ENCODE results near the gene RAP2A.

The RAP2A gene

GRCh38 chr13:97433727-97434396, at the start of gene RAP2A:
Gene RAP2A (plus strand): TSS chr13:97434169. CDS start chr13:97434471, 302 bp downstream.
- DNase-seq: peak; percentile 78

- DNase-seq: no peak
These were observed 49.6 kb upstream of the RAP2A start for GRCh38 chr13:97384371-97384770.

- no peak for DNase-seq
These were observed 48.8 kb upstream of the RAP2A start for GRCh38 chr13:97385146-97385545.

GRCh38 chr13:97385854-97386253, 48.1 kb upstream of the RAP2A start:
- no peak for DNase-seq

- DNase-seq: no peak
These were observed 47.0 kb upstream of the RAP2A start for GRCh38 chr13:97386801-97387484.

- no peak for DNase-seq
These were observed 46.5 kb upstream of the RAP2A start for GRCh38 chr13:97387485-97387839.

- no peak for DNase-seq
These were observed 46.1 kb upstream of the RAP2A start for GRCh38 chr13:97387890-97388289.

- DNase-seq: no peak
These were observed 45.6 kb upstream of the RAP2A start for GRCh38 chr13:97388373-97388772.

- no peak for DNase-seq
These were observed 42.9 kb upstream of the RAP2A start for GRCh38 chr13:97390941-97391600.

- no peak for DNase-seq
These were observed 41.9 kb upstream of the RAP2A start for GRCh38 chr13:97392020-97392419.

GRCh38 chr13:97394542-97394941, 39.4 kb upstream of the RAP2A start:
- DNase-seq: no peak

GRCh38 chr13:97395447-97396136, 38.4 kb upstream of the RAP2A start:
- no peak for DNase-seq

GRCh38 chr13:97397267-97397666, 36.7 kb upstream of the RAP2A start:
- DNase-seq: no peak

- DNase-seq: no peak
These were observed 32.5 kb upstream of the RAP2A start for GRCh38 chr13:97401421-97401820.

GRCh38 chr13:97403893-97404750, 29.8 kb upstream of the RAP2A start:
- no peak for DNase-seq

- DNase-seq: no peak
These were observed 26.4 kb upstream of the RAP2A start for GRCh38 chr13:97407540-97407939.

- no peak for DNase-seq
These were observed 25.0 kb upstream of the RAP2A start for GRCh38 chr13:97408938-97409337.

GRCh38 chr13:97411984-97412383, 22.0 kb upstream of the RAP2A start:
- DNase-seq: no peak

- no peak for DNase-seq
These were observed 20.3 kb upstream of the RAP2A start for GRCh38 chr13:97413694-97414093.

- no peak for DNase-seq
These were observed 19.6 kb upstream of the RAP2A start for GRCh38 chr13:97414392-97414791.

GRCh38 chr13:97417698-97418097, 16.3 kb upstream of the RAP2A start:
- no peak for DNase-seq
